Stimulated activated CD8-positive, alpha-beta memory T cell treated with anti-CD3 and anti-CD28 coated beads, Interleukin-4, amount 100 ng/mL, for 48 hours (primary cell): ENCODE measurements around the gene NCAPD2.
"Not testable (repeated sequence)": the region's sequence is repeated elsewhere in the genome, so short reads cannot be mapped to it uniquely, and the experiment has no call there.

Source experiments
- DNase-seq: peaks from one replicate; pipeline ENCODE4 v3.0.0-alpha.2; 2020

Gene NCAPD2

GRCh38 chr12:6551063-6551461, 57.2 kb downstream of the NCAPD2 start:
- DNase-seq: no peak

- no peak for DNase-seq
Measured at GRCh38 chr12:6551496-6552139, 57.7 kb downstream of the NCAPD2 start.

GRCh38 chr12:6552140-6552551, 58.2 kb downstream of the NCAPD2 start:
- no peak for DNase-seq

- no peak for DNase-seq
Measured at GRCh38 chr12:6553051-6553868, 59.4 kb downstream of the NCAPD2 start.

- DNase-seq: peak; percentile 86
Measured at GRCh38 chr12:6554168-6555017, 60.5 kb downstream of the NCAPD2 start.

- DNase-seq: peak; percentile 47
Measured at GRCh38 chr12:6555018-6555691, 61.3 kb downstream of the NCAPD2 start.

- not testable (repeated sequence) for DNase-seq
Measured at GRCh38 chr12:6556496-6556817, 62.6 kb downstream of the NCAPD2 start.

GRCh38 chr12:6556857-6557256, 63.0 kb downstream of the NCAPD2 start:
- no peak for DNase-seq

- peak; percentile 52 for DNase-seq
Measured at GRCh38 chr12:6558014-6558760, 64.3 kb downstream of the NCAPD2 start.

- DNase-seq: no peak
Measured at GRCh38 chr12:6559500-6559899, 65.6 kb downstream of the NCAPD2 start.

GRCh38 chr12:6560501-6561205, 66.8 kb downstream of the NCAPD2 start:
- DNase-seq: no peak

- DNase-seq: no peak
Measured at GRCh38 chr12:6562881-6563280, 69.0 kb downstream of the NCAPD2 start.

- DNase-seq: peak; percentile 88
Measured at GRCh38 chr12:6563448-6564050, 69.6 kb downstream of the NCAPD2 start.

- DNase-seq: no peak
Measured at GRCh38 chr12:6567112-6567670, 73.3 kb downstream of the NCAPD2 start.

GRCh38 chr12:6569312-6569711, 75.4 kb downstream of the NCAPD2 start:
- no peak for DNase-seq

GRCh38 chr12:6569786-6570185, 75.9 kb downstream of the NCAPD2 start:
- DNase-seq: no peak

GRCh38 chr12:6570264-6570887, 76.5 kb downstream of the NCAPD2 start:
- peak; percentile 72 for DNase-seq

GRCh38 chr12:6573001-6573400, 79.1 kb downstream of the NCAPD2 start:
- DNase-seq: no peak

- DNase-seq: peak; percentile 51
Measured at GRCh38 chr12:6574576-6575295, 80.8 kb downstream of the NCAPD2 start.

GRCh38 chr12:6575648-6576047, 81.7 kb downstream of the NCAPD2 start:
- DNase-seq: no peak
